ENCODE results near the gene TMEM178B. TPM values are rescaled to one million over a fixed set of nuclear protein-coding genes. Genes with fewer than 3 reads are reported as not detected.

The TMEM178B gene
- total and polyA plus RNA-seq, 2 of the 4 experiments (the other 2 are of a cell fraction) = under 0.01 to 0.05 TPM

DNA sequence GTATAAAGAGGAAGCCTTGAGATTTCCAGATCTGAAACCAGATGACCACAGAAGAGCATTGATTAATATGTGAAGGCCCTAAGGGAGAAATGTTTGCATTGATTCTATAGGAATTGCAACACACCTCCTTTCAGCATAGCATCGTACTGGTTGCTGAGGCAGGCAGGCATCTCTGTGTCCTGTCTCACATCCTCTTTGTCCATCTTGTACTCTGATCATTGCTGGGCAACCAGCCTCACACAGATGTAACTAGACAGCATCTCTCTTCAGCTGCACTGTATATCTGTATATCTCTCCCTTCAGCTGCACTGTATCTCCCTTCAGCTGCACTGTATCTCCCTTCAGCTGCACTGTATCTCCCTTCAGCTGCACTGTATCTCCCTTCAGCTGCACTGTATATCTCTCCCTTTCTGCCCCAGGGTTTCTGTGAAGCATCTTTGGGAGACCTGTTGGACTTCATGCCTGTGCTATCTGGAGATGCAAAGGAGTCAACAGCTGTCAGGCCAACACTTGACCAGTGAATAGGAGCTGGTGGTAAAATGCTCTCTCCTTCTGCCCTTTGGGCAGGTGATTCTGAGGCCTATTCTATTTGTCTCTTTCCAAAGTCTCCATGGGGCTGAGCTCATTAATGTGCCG lies 40.3 kb downstream of the TMEM178B start:
- DNase-seq (no peak), ATAC-seq (ENCODE audit: low read depth) (no peak)
- Histone ChIP-seq H4K20me1 (ENCODE audit: insufficient read depth, low read length) (no peaks in the 10 kb centered on the region), H3K4ac (ENCODE audit: low read depth, low read length) (no peak overlapping the region), H3K4me3 (ENCODE audit: insufficient read depth, low read depth, low read length) (no peak overlapping the region), H2AK5ac (ENCODE audit: low read depth, low read length) (no peak overlapping the region), H2BK15ac (ENCODE audit: low read depth, low read length) (no peak overlapping the region), H3K18ac (ENCODE audit: low read depth, low read length) (no peak overlapping the region), H3K9me1 (ENCODE audit: insufficient read depth, low read length) (no peaks in the 10 kb centered on the region), H4K8ac (ENCODE audit: low read depth in 2 of 2, low read length in 2 of 2) (no peak overlapping the region), H3K9me3 (ENCODE audit: control insufficient read depth, insufficient read depth, low read length) (peaks cover 2% of the 10 kb centered on the region; the same call in 1 of the 2 replicates), H3K27me3 (ENCODE audit: control insufficient read depth, insufficient read depth, low read length) (no peaks in the 10 kb centered on the region), H3K9ac (ENCODE audit: low read depth, low read length) (no peak overlapping the region), H2BK20ac (ENCODE audit: low read depth, low read length) (no peak overlapping the region), H2AK9ac (replicated peaks; ENCODE audit: low read depth, low read length, poor library complexity) (no peak overlapping the region), H4K91ac (ENCODE audit: insufficient read depth, low read depth, low read length) (no peak overlapping the region), H3K36me3 (ENCODE audit: control insufficient read depth, insufficient read depth, low read length) (no peaks in the 10 kb centered on the region), H2AFZ (replicated peaks; ENCODE audit: low read length, poor library complexity) (no peak overlapping the region), H2BK120ac (ENCODE audit: low read depth, low read length) (no peak overlapping the region), H3K27ac (ENCODE audit: insufficient read depth, low read length) (no peak overlapping the region), H4K5ac (ENCODE audit: low read depth, low read length) (no peak overlapping the region), H3K56ac (ENCODE audit: extremely low read depth, insufficient read depth, low read length) (no peak overlapping the region), H3K23ac (ENCODE audit: low read depth, low read length) (no peak overlapping the region), H3K14ac (replicated peaks; ENCODE audit: low read depth, low read length) (no peak overlapping the region), H3K4me2 (ENCODE audit: low read depth, low read length) (no peak overlapping the region), H3K4me1 (ENCODE audit: control insufficient read depth, insufficient read depth, low read length) (no peaks in the 10 kb centered on the region), H2BK5ac (ENCODE audit: low read depth, low read length, poor library complexity, severe bottlenecking) (no peak overlapping the region), H3K79me1 (ENCODE audit: low read depth in 1 of 2, low read length in 2 of 2) (no peaks in the 10 kb centered on the region)
- in situ Hi-C loops (cut with MboI; ENCODE audit: low sequenced_read_pairs) (no loop called here), dilution Hi-C loops (cut with HindIII; ENCODE audit: low sequenced_read_pairs, unreplicated experiment) (no loop called here), intact Hi-C loops (cut with micrococcal nuclease) (no loop called here)
- no TSS peak for BruUV-seq (replicated peaks)
- WGBS, 2 experiments (ENCODE audit: extremely low coverage in 2 of 2, insufficient read length in 1 of 2) = no CpG with 5 or more reads among the region's 2 CpGs
- POLR2A ChIA-PET (ENCODE audit: unreplicated experiment) = no interaction called here
- no peak for TF ChIP-seq CHD1 (IDR thresholded peaks at IDR 0.05; ENCODE audit: low read depth, low read length)
- TF ChIP-seq RCOR1 (IDR thresholded peaks at IDR 0.05; ENCODE audit: insufficient replicate concordance, low read length) = no peak
- TF ChIP-seq POLR2A (IDR thresholded peaks at IDR 0.05; ENCODE audit: low read depth, low read length) = no peak
- TF ChIP-seq, protein P1, sequence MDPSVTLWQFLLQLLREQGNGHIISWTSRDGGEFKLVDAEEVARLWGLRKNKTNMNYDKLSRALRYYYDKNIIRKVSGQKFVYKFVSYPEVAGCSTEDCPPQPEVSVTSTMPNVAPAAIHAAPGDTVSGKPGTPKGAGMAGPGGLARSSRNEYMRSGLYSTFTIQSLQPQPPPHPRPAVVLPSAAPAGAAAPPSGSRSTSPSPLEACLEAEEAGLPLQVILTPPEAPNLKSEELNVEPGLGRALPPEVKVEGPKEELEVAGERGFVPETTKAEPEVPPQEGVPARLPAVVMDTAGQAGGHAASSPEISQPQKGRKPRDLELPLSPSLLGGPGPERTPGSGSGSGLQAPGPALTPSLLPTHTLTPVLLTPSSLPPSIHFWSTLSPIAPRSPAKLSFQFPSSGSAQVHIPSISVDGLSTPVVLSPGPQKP (IDR thresholded peaks at IDR 0.05; ENCODE audit: borderline replicate concordance, low read depth, low read length) = no peak
- no peak for TF ChIP-seq SMC3 (IDR thresholded peaks at IDR 0.05; ENCODE audit: low read depth, low read length)
- TF ChIP-seq, protein P2, sequence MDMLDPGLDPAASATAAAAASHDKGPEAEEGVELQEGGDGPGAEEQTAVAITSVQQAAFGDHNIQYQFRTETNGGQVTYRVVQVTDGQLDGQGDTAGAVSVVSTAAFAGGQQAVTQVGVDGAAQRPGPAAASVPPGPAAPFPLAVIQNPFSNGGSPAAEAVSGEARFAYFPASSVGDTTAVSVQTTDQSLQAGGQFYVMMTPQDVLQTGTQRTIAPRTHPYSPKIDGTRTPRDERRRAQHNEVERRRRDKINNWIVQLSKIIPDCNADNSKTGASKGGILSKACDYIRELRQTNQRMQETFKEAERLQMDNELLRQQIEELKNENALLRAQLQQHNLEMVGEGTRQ (IDR thresholded peaks at IDR 0.05; ENCODE audit: low read depth, low read length) = no peak
- no peak for TF ChIP-seq RFX5 (IDR thresholded peaks at IDR 0.05; ENCODE audit: low read depth, low read length)
- no peak for TF ChIP-seq RAD21 (IDR thresholded peaks at IDR 0.05; ENCODE audit: low read length)
- TF ChIP-seq FOS (IDR thresholded peaks at IDR 0.05; ENCODE audit: low read depth, low read length) = no peak
- TF ChIP-seq NFE2L2 (IDR thresholded peaks at IDR 0.05; ENCODE audit: low read depth, low read length) = no peak
- no peak for TF ChIP-seq MAZ (IDR thresholded peaks at IDR 0.05; ENCODE audit: borderline replicate concordance, low read depth, low read length)
- CTCF ChIA-PET = no interaction called here

Measured in IMR-90 (cell line).